ENCODE measurements around the gene PPARD. TPM values are rescaled to one million over a fixed set of nuclear protein-coding genes. Genes with fewer than 3 reads are reported as not detected.
A peak's percentile ranks its signal among the peaks of the same experiment; 100 is the strongest.
"Not testable (repeated sequence)": the region's sequence is repeated elsewhere in the genome, so short reads cannot be mapped to it uniquely, and the experiment has no call there.

Gene PPARD
- total and polyA plus RNA-seq, 10 donors, result 9.4 to 37.4 (median 30.2) TPM

DNA sequence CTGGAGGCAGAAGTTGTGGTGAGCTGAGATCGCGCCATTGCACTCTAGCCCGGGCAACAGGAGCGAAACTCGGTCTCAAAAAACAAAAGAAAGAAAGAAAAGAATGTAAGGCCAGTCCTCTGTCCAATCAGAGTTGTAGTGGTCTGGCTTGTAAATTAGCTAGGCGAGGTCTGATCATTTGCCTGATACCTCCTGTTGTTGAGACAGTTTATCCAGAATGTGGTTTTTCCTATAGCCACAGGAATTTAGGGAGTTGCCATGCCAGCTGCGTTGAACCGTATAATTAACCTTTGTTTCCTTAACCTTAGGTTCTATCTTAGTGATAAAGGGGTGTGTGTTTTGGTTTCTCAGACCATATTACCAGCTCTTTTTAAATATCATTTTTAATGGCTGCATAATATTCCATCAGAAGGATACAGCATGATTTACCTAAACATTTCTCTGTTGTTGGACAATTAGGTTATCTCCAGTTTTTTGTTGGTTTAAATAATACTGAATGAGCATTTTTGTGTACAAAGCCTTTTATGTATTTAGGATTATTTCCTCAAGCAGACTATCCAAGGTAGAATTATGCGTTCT, 11.7 kb upstream of the PPARD start:
- no peak overlapping the region for H3K4me3 ChIP-seq
- intact Hi-C loops (cut with DNase I; ENCODE audit: low total_unique reads), result no loop called here
- TF ChIP-seq POLR2A (IDR thresholded peaks at IDR 0.05), result no peak
- TF ChIP-seq POLR2AphosphoS5 (IDR thresholded peaks at IDR 0.05), result no peak
- TF ChIP-seq, protein P1, sequence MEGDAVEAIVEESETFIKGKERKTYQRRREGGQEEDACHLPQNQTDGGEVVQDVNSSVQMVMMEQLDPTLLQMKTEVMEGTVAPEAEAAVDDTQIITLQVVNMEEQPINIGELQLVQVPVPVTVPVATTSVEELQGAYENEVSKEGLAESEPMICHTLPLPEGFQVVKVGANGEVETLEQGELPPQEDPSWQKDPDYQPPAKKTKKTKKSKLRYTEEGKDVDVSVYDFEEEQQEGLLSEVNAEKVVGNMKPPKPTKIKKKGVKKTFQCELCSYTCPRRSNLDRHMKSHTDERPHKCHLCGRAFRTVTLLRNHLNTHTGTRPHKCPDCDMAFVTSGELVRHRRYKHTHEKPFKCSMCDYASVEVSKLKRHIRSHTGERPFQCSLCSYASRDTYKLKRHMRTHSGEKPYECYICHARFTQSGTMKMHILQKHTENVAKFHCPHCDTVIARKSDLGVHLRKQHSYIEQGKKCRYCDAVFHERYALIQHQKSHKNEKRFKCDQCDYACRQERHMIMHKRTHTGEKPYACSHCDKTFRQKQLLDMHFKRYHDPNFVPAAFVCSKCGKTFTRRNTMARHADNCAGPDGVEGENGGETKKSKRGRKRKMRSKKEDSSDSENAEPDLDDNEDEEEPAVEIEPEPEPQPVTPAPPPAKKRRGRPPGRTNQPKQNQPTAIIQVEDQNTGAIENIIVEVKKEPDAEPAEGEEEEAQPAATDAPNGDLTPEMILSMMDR (IDR thresholded peaks at IDR 0.05 in 8 of 11, conservative IDR thresholded peaks at IDR 0.05 in 3 of 11), result no peak
- no peak overlapping the region for H3K27ac ChIP-seq
- H3K36me3 ChIP-seq, result peaks cover 0 to 11% (median under 1%) of the 10 kb centered on the region in 6 donors
- H3K9me3 ChIP-seq, result peaks cover 0 to 3% (median 0%) of the 10 kb centered on the region in 8 donors
- no peaks in the 10 kb centered on the region for H3K27me3 ChIP-seq (replicated peaks in 1 of 7)
- peaks cover 0 to 19% (median 13%) of the 10 kb centered on the region in 6 donors for H3K4me1 ChIP-seq
- DNase-seq, result no peak
- 94 to 97% (median 95%) methylated on average over 9 of the region's 9 CpGs for WGBS, 5 donors

DNA sequence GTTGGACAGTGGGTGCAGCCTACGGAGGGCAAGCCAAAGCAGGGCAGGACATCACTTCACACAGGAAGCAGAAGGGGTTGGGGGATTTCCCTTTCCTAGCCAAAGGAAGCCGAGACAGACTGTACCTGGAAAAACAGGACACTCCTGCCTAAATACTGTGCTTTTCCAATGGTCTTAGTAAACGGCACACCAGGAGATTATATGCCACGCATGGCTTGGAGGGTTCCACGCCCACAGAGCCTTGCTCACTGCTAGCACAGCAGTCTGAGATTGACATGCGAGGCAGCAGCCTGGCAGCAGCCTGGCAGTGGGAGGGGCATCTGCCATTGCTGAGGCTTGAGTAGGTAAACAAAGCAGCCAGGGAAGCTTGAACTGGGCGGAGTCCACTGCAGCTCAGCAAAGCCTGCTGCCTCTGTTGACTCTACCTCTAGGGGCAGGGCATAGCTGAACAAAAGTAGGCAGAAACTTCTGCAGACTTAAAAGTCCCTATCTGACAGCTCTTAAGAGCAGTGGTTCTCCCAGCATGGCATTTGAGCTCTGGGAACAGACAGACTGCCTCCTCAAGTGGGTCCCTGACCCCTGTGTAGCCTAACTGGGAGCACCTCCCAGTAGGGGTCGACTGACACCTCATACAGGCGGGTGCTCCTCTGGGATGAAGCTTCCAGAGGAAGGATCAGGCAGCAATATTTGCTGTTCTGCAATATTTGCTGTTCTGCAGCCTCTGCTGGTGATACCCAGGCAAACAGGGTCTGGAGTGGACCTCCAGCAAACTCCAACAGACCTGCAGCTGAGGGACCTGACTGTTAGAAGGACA, 10.1 kb upstream of the PPARD start:
- H3K4me3 ChIP-seq; H3K9me3 ChIP-seq; H3K27me3 ChIP-seq (replicated peaks in 1 of 7); H3K36me3 ChIP-seq; intact Hi-C loops (cut with DNase I; ENCODE audit: low total_unique reads): not testable (repeated sequence)
- Histone ChIP-seq H3K4me1 (peaks cover 0 to 13% (median 8%) of the 10 kb centered on the region in 6 donors), H3K27ac (peak overlapping the region in 1 of 8 donors; percentile 9)
- 66 to 81% (median 77%) methylated on average over 6 to 9 of the region's 9 CpGs for WGBS, 5 donors
- TF ChIP-seq POLR2AphosphoS5 (IDR thresholded peaks at IDR 0.05), result peak in 1 of 3 donors; percentile 41
- TF ChIP-seq, protein P1 (IDR thresholded peaks at IDR 0.05 in 8 of 11, conservative IDR thresholded peaks at IDR 0.05 in 3 of 11), result peak in 3 of 11 experiments; percentile 10 to 22 (median 16)
- DNase-seq, result peak; percentile 79

DNA sequence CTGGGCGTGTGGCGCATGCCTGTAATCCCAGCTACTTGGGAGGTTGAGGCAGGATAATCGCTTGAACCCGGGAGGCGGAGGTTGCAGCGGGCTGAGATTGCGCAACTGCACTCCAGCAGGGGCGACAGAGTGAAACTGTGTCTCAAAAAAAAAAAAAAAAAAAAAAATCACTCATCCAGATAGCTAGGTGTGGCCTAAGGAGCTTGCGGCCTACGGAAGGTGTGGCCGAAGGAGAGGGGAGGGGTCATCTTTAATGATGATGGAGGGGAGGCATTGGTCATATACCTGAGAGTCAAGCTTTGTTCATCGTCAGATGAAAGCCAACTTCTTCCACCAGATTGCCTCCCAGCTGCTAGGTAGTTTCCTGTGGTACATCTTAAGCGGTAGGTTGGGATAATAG, 801 bp upstream of the PPARD start:
- Histone ChIP-seq H3K4me1 (peaks cover 17 to 46% (median 42%) of the 10 kb centered on the region in 6 donors), H3K27me3 (replicated peaks in 1 of 7) (no peaks in the 10 kb centered on the region), H3K27ac (no peak overlapping the region), H3K9me3 (no peaks in the 10 kb centered on the region), H3K4me3 (no peak overlapping the region), H3K36me3 (peaks cover 0 to 17% (median 7%) of the 10 kb centered on the region in 6 donors)
- no peak for TF ChIP-seq POLR2A (IDR thresholded peaks at IDR 0.05)
- TF ChIP-seq POLR2AphosphoS5 (IDR thresholded peaks at IDR 0.05), result no peak
- TF ChIP-seq, protein P1 (IDR thresholded peaks at IDR 0.05 in 8 of 11, conservative IDR thresholded peaks at IDR 0.05 in 3 of 11), result no peak
- intact Hi-C loops (cut with DNase I; ENCODE audit: low total_unique reads), result loop anchor here (5.0 kb wide), 2 partner anchors 111 to 126 kb away; partner anchors contain the start of genes FANCE and RPL10A
- DNase-seq, result no peak
- 80 to 92% (median 82%) methylated on average over 13 of the region's 13 CpGs for WGBS, 5 donors

All from spleen (tissue), 11 donors.